AG08395 (cell line): ENCODE results near the gene RBM41.
"Not testable (repeated sequence)": the region's sequence is repeated elsewhere in the genome, so short reads cannot be mapped to it uniquely, and the experiment has no call there.

Experiments
- DNase-seq: peaks from one replicate; pipeline ENCODE4 v3.0.0; 2012; ENCODE audit warnings: mixed read lengths, low spot score

Gene RBM41

DNA sequence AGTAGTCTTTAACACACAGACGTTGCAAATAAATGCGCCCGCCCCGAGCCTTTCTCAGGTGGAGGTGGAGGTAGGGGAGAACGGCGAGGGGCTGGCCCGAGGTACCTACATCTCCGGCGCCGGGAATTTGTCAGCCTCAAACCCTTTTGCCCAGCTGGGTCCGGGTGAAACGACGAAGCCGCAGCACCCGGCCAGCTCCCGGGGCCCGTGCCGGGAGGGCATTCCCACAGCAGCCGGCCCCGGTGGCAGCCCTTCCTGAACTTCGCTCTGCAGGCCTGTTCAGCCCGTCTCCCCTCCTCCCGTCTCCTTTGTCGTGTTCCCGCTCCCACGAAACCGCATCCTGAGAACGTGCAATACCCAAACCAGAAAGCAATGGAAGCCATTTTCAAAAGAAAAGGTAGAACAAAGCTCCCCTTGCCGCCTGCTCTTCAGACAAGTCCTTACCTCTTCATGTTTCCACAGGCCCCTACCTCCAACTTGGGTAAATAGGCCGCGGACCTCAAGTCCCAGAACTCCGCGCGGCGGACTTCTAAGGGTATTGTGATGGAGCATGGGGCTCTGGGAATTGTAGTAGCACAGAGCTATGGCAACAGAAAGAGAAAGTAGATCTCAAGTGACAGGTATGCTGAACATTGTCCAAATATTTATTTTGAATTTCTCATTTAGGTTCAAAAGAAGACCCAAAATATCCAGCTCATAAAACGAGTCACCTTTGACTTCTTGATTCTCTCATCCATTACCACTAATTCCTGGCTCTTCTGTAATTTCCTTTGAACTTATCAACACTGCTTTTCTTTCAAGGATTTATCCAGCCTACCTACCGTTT lies at the start of gene RBM41:
TSS of gene RBM41 (minus strand) at position 501 of the 826 bp plus-strand sequence. CDS start at position 452, 49 bp downstream.
- peak; percentile 45 for DNase-seq

DNA sequence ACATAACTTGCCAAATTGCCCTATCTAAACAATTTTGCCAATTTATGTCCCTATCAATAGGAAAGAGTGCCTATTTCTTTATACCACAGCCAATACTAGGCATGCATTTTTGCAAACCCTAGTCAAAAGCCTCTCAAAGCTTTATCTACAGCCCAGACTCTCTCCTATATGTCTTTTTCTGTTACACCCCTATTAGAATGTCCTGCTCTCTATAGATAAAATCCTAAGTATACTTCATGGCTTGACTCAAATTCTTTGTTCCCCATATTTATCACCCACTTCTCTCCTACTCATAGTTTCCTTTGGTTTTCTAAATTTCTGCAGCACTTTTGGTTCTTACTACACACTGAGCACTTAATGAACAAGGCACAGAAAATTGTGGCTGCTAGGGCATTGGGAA lies 49.6 kb upstream of the RBM41 start:
- no peak for DNase-seq

DNA sequence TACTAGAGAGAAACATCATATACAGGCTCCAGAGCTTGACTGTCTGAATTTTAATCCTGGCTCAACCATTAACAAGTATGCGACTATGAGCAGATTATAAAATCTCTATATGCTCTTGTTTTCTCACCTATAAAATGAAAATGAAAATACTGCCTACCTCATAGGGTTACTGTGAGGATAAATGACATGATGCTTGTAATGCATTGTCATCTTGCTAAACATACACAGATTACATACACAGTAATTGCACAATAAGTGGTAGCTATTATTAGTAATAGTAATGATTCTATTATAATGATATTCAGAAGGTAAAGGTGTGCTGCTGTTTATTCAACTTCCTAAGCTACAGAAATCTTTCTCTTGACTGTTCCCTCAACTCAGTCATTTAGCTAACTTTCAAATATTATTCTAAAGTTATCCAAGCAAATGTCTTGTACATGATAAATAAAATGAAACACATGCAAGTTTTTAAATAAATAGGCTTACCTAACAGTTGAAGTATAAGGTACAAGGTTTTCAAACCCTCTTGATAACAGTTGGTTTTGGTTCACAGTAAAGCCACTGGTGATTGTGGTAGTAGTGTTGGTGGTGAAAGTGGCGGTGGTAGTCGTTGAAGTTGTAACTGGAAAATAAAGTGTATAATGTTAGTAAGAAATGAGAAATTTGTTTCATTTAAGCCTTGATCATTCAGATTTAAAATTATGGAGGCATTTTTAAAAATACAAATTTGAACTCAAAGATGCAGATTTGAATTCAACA lies 48.7 kb upstream of the RBM41 start:
- DNase-seq = no peak

DNA sequence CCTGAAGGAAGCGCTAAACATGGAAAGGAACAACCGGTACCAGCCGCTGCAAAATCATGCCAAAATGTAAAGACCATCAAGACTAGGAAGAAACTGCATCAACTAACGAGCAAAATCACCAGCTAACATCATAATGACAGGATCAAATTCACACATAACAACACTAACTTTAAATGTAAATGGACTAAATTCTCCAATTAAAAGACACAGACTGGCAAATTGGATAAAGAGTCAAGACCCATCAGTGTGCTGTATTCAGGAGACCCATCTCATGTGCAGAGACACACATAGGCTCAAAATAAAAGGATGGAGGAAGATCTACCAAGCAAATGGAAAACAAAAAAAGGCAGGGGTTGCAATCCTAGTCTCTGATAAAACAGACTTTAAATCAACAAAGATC lies 39.0 kb upstream of the RBM41 start:
- DNase-seq = not testable (repeated sequence)

DNA sequence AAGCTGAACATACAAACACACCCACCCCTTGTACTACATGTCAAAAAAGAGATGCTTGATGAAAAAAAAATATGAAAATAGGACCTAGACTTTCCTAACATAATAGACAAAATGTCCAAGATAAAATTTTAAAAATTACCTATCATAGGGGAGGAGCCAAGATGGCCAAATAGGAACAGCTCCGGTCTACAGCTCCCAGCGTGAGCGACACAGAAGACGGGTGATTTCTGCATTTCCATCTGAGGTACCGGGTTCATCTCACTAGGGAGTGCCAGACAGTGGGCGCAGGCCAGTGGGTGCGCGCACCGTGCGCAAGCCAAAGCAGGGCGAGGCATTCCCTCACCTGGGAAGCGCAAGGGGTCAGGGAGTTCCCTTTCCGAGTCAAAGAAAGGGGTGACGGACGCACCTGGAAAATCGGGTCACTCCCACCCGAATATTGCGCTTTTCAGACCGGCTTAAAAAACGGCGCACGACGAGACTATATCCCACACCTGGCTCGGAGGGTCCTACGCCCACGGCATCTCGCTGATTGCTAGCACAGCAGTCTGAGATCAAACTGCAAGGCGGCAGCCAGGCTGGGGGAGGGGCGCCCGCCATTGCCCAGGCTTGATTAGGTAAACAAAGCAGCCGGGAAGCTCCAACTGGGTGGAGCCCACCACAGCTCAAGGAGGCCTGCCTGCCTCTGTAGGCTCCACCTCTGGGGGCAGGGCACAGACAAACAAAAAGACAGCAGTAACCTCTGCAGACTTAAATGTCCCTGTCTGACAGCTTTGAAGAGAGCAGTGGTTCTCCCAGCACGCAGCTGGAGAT lies 37.2 kb upstream of the RBM41 start:
- not testable (repeated sequence) for DNase-seq

DNA sequence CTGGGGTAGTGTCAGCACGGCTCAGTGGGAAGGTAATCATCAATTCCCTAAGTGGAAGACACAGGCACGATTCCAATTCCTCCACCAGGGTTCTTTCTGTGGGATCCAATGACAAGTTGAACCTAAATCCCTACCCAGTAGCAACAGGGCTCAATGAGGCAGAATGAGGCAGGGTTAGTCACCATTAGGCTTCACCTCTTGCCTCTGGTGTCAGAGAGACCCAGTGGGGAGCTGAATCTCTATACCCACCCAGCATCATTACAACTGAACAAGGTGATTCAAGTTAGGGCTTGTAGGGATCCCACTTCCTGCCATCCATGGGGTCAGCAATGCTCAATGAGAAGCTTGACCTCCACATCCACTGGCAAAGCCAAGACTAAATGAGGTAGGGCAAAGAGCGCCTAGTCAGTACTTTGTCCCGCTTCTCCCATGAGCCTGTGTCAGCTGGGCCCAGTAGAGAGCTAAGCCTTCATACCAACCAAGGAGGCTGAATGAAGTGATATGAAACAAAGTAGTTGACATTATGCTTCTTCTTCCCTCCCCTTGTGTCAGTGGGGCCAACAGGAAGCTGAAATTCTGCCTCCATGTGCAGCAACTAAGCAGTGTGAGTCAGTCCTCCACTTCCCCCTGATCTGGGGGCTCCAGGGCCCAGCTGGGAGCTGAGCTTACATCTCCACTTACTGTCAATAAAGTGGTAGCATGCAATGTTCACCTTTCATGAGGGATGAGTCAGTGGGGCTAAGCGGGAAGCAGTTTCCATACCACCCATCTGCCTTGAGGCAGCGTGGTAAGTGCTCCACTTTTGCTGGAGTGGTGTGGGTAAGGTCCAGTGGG lies 36.4 kb upstream of the RBM41 start:
- no peak for DNase-seq

DNA sequence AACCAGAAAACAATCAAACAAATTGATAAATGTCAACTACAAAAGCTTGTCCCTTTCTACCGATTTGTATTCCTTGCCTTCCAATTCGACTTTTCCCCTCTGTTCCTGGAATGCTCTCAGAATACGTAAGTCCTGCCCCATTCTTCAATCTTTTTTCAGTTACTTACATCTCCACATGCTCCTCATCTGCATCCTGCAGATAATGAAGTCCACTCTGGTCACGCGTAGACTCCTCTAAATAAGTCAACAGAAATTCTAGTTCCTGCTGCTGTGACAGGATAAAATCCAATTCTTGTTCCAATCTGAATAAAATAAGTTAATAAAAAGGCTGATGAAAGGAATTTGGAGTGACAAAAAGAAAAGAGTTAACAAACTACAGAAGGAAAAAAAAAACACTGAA lies 34.4 kb upstream of the RBM41 start:
- DNase-seq = no peak

DNA sequence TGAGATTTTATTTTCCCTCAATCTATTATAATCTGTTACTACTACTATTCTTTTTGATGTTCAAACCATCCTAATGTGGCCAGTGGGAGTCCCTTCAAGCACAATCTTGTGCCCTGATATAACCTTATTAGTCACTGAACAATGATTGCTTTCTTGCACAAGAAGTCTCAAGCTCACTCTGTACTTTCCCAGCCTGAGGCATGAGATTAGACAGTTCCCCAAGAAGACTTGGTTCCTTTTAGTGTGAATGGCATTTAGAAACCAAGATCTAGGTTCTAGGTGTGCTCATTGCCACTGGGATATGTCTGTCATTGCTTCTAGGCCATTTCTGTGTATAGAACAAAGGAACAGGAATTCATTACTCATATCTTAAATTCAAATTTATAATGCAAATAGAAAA lies 28.0 kb upstream of the RBM41 start:
- DNase-seq = no peak

DNA sequence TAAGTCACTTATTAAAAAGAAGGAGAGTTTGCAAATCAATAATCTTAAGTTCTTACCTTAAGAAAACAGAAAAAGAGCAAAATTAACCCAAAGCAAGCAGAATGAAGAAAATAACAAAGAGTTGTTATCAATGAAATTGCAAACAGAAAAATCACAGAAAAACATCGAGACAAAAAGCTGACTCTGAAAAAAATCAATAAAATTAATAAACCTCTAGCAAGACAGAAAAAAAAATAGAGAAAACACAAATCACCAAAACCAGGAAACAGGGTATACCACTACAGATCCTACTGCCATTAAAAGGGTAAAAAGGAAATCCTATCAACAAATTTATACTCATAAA lies 17.3 kb upstream of the RBM41 start:
- DNase-seq = no peak

DNA sequence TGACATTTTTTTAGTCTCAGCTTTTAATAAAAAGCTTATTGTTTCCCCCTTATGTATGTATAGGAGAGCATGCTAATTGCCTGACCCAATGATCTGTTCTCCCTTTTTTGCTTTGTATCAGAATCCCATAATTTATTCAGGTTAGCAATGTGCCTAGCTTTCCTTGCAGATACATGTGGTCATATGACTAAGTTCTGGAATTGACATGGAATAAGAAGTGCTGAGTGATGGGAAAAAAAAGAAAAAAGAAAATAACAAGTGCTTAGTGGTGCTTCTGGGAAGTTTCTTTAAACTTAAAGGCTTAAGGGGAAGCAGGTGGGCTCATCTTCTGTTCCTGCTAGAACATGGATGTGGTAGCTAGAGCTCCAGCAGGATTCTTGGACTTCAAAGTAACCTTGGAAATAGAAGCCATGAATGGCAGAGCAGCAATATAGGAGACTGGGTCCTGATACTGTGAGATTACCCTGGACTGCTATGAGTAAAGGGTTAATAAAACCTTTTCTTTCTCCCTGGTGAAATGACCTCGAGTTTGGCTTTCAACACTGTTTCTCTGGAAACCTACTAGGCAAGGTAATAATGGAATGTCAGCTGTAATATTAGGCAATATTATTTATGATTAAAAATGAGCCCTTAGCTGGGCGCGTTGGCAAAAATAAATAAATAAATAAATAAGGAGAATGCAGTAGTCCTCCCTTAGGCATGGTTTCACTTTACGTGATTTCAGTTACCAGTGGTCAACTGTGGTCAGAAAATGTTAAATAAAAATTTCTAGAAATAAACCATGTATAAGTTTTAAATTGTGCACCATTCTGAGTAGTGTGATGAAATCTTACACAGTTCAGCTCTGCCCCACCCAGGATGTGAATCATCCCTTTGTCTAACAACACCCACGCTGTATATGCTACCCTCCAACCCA lies 16.7 kb upstream of the RBM41 start:
- DNase-seq = no peak

DNA sequence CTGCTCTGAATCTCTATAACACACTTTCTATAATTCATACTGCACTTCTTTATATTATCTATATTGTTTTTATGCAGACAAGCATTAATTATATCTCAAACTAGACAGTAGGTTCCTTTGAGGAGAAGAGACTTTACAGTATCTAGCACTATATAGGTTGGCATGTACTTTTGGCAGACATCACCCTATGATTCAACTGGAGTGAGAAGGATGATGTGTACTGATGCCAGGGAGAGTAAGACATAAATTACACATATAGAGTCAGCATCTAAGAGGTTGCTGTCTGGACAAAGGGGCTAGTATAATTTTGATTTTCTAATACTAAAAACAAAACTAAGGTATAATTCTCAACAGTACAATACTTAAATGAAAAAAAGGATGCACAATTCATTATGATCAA lies 5.1 kb upstream of the RBM41 start:
- no peak for DNase-seq

DNA sequence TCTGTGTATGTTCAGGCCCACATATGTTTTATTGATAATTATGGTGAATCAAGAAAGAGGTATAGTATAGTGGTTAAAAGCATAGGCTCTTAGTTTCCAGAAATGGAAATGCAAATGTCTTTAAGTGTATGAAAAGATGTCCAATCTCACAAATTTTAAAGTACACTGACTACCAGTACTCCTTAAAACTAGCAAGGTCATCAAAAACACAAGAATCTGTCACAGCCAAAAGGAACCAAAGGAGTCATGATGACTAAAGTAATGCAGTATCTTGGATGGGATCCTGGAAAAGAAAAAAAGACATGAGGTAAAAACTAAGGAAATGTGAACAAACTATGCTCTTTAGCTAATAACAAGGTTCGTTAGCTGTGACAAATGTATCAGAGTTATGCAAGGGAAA lies 661 bp upstream of the RBM41 start:
- no peak for DNase-seq

DNA sequence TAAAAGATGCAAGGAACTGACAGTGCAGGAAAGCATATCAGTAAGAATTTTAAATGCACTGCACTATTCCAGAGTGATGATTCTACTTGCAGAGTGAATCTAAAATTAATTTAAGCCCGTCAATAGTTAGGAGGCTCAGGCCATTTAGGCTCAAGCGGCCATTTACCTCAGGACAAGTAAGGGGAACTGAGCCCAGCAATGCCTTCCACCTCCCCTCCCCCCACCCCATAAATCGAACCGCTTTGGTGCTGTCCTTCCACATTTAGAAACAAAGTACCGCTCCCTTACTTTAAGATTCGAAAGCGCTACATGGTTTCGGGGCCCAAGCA lies 665 bp downstream of the RBM41 start:
- no peak for DNase-seq

DNA sequence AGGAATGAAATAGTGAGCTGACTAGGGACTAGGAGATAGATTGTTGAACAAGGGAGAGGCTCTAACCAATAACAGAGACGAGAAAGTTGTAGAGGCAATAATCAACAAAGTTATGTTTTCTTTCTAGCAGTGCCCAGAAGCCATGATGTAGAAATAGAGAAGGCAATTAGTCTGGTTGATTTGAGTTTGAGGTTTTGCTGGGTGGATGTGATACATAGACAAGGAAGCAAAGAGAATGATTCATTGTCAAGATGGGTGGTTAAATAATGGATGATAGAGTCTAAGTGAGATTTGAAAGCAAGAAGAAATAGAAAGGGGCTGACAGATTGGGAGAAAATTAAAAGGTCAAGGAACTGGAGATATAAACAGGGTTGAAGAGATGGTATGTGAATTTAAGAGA lies 11.2 kb downstream of the RBM41 start:
- no peak for DNase-seq

DNA sequence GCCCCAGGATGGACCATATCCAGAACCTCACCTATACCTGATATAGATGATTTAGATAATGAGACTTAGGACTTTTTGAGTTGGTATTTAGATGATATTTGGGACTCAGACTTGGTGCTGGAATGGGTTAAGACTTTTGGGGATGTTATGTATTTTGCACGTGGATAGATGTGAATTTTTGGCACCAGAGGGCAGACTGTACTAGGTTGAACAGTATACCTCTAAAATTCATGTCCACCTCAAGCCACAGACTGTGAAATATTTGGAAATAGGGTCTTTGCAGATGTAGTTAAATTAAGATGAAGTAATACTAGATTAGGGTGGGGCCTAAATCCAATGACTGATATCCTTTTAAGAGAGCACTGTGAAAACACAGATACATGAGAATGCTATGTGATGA lies 15.6 kb downstream of the RBM41 start:
- DNase-seq = no peak

DNA sequence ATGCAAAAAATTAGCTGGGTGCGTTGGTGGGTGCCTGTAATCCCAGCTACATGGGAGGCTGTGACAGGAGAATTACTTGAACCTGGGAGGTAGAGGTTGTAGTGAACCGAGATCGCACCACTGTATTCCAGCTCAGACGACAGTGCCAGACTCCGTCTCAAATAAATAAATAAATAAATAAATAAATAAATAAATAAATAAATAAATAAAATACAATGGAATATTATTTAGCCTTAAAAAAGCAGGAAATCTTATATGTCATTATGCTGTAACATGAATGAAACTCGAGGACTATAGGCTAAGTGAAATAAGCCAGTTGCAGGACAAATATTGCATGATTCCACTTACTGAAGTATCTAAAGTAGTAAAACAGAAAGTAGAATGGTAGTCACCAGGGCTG lies 42.5 kb downstream of the RBM41 start:
- no peak for DNase-seq

DNA sequence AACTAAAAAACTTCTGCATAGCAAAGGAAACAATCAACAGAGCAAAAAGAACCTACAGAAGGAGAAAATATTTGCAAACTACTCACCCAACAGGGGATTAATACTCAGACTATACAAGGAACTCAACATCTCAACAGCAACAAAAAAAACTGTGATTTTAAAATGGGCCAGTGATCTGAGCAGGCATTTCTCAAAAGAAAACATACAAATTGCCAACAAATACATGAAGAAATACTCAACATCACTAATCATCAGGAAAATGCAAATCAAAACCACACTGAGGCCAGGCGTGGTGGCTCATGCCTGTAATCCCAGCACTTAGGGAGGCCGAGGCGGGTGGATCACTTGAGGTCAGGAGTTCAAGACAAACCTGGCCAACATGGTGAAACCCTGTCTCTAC lies 60.9 kb downstream of the RBM41 start:
- not testable (repeated sequence) for DNase-seq

DNA sequence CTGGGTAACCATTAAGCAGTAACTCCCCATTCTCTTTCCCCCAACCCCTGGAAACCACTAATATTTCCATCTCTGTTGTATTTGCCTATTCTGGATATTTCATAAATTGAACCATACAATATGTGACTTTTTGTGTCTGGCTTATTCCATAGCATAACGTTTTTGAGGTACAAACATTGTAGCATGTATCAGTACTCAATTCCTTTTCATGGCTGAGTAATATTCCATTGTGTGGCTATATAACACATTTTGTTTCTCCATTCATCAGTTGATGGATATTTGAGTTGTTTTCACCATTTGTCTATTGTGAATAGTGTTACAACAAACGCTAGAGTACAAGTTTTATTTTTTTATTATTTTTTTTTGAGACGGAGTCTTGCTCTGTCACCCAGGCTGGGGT lies 63.6 kb downstream of the RBM41 start:
- no peak for DNase-seq

DNA sequence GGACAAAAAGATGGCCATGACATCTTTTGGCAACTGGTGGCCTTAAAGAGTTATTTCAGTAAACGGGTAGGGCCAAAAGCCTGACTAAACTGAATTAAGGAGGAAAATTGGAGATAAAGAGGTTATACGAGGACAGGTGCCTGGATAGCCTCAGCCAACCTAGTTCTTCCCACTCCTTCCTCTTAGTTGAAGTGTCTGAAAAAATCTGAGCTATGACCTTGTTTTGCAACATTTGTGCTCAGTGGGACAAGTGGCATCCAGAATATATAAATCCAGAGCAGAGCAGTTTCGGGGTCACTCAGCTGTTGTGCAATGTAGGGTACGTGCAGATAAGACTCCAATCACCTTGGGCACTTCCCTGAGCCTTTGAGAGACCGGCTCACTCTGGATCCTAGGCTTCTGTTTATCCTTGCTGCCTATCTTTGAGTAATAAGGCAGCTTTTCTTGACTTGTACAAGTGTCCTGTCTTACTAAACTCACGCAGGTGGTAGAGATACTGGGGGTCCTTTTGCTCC lies 68.4 kb downstream of the RBM41 start:
- DNase-seq = no peak

DNA sequence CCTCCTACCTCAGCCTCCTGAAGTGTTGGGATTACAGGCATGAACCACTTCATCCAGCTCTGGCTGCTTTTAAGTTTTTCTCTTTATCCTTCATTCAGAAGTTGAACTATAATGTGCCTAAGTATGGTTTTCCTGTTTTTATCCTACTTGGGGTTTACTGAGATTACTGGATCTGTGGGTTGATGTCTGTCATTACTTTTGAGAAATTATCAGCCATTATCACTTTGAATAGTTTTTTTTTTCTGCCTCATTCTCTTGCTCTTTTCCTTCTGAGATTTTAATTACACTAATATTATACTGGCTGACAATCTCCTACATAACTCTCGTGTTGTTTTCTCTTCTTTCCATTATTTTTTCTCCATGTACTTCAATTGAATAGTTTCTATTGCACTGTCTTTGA lies 71.0 kb downstream of the RBM41 start:
- no peak for DNase-seq

DNA sequence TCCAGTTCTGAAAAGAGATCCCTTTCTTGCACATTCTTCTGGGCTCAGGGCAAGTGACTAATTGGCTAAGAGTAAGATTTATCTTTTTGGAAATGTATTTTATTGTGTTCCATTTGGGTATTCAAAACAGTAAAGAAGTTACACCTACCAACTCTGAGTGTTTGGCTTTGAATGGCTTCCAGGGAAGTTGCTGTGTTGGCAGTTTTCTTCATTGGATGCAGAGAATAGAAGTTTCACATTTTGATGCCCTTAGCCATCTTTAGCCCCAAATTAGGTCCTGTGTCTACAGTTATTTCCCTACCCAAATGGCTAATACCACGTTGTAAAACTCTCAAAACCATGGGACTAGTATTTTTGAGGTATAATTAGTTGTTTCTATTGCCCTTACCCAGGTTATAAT lies 88.9 kb downstream of the RBM41 start:
- no peak for DNase-seq
